NB4 (cell line): ENCODE data around the gene CBLL1.

Source experiments
- DNase-seq: peaks from one replicate; pipeline ENCODE4 v3.0.0; 2010; ENCODE audit warnings: low read depth
- H3K4me3 ChIP-seq: one replicate; pipeline ENCODE4 v1.5.1; 2011; ENCODE audit warnings: mild to moderate bottlenecking, low read depth, low read length, moderate library complexity
- CTCF ChIP-seq: IDR thresholded peaks from one replicate; pipeline ENCODE4 v1.5.1; 2012; ENCODE audit warnings: low read depth, low read length
- MAX ChIP-seq: IDR thresholded peaks from 2 replicates; pipeline ENCODE4 v1.6.1; 2011; ENCODE audit warnings: low read depth, low read length
- MYC ChIP-seq: IDR thresholded peaks from 2 replicates; pipeline ENCODE4 v1.6.1; 2011; ENCODE audit warnings: low read depth, low read length
- POLR2A ChIP-seq: IDR thresholded peaks from 2 replicates; pipeline ENCODE4 v1.6.1; 2011; ENCODE audit warnings: mild to moderate bottlenecking; ENCODE audit not compliant: insufficient read length; ENCODE audit errors: extremely low read depth

Gene CBLL1

GRCh38 chr7:107777702-107778101 lies 33.8 kb downstream of the CBLL1 start:
- TF ChIP-seq POLR2A, result no peak
- no peak for TF ChIP-seq MAX
- TF ChIP-seq MYC, result no peak
- TF ChIP-seq CTCF, result no peak
- no peak for DNase-seq
- H3K4me3 ChIP-seq, result no peak overlapping the region

GRCh38 chr7:107778283-107778682 lies 34.3 kb downstream of the CBLL1 start:
- TF ChIP-seq POLR2A (no peak), MYC (no peak), CTCF (no peak), MAX (no peak)
- no peak for DNase-seq
- no peak overlapping the region for H3K4me3 ChIP-seq

GRCh38 chr7:107779647-107780099 lies 35.7 kb downstream of the CBLL1 start:
- no peak for DNase-seq
- TF ChIP-seq POLR2A, result no peak
- no peak for TF ChIP-seq CTCF
- no peak for TF ChIP-seq MYC
- TF ChIP-seq MAX, result no peak
- no peak overlapping the region for H3K4me3 ChIP-seq

- DNase-seq, result no peak
Observed at GRCh38 chr7:107782374-107782773, 38.4 kb downstream of the CBLL1 start.

GRCh38 chr7:107783648-107784047 lies 39.7 kb downstream of the CBLL1 start:
- DNase-seq, result no peak
- H3K4me3 ChIP-seq, result no peak overlapping the region
- TF ChIP-seq MYC, result no peak
- no peak for TF ChIP-seq POLR2A

More at GRCh38 chr7:107782374-107782773, 38.4 kb downstream of the CBLL1 start:
- TF ChIP-seq MAX, result no peak
- TF ChIP-seq CTCF, result no peak
- TF ChIP-seq MYC, result no peak
- no peak for TF ChIP-seq POLR2A
- H3K4me3 ChIP-seq, result no peak overlapping the region

- TF ChIP-seq MAX (no peak), MYC (no peak), POLR2A (no peak), CTCF (no peak)
- DNase-seq, result no peak
- no peak overlapping the region for H3K4me3 ChIP-seq
Observed at GRCh38 chr7:107785170-107785569, 41.2 kb downstream of the CBLL1 start.
